ENCODE data around the gene MCM8. TPM values are rescaled to one million over a fixed set of nuclear protein-coding genes. Genes with fewer than 3 reads are reported as not detected.
A peak's percentile ranks its signal among the peaks of the same experiment; 100 is the strongest.

MCM8 gene
- total and polyA plus RNA-seq, 2 donors, result 5.4 to 10.7 TPM

GRCh38 chr20:5928836-5929715 lies 21.4 kb upstream of the MCM8 start:
- H3K4me3 ChIP-seq (ENCODE audit: low read depth, low read length), result no peak overlapping the region
- no peak overlapping the region for H3K27ac ChIP-seq (ENCODE audit: low read depth)
- H3K36me3 ChIP-seq (ENCODE audit: insufficient read depth), result no peaks in the 10 kb centered on the region
- H3K4me1 ChIP-seq (ENCODE audit: insufficient read depth), result no peaks in the 10 kb centered on the region
- DNase-seq (ENCODE audit: extremely low spot score), result no peak
- 71% methylated on average over 8 of the region's 8 CpGs for WGBS

- no peak for DNase-seq (ENCODE audit: extremely low spot score)
- WGBS, result 75% methylated on average over 3 of the region's 3 CpGs
- no peaks in the 10 kb centered on the region for H3K36me3 ChIP-seq (ENCODE audit: insufficient read depth)
Measured at GRCh38 chr20:5931411-5931810, 19.0 kb upstream of the MCM8 start.

GRCh38 chr20:5932796-5933195 lies 17.7 kb upstream of the MCM8 start:
- peaks cover 1% of the 10 kb centered on the region for H3K36me3 ChIP-seq (ENCODE audit: insufficient read depth)
- DNase-seq (ENCODE audit: extremely low spot score), result no peak
- no peak overlapping the region for H3K27ac ChIP-seq (ENCODE audit: low read depth)
- no peak overlapping the region for H3K4me3 ChIP-seq (ENCODE audit: low read depth, low read length)
- no peaks in the 10 kb centered on the region for H3K4me1 ChIP-seq (ENCODE audit: insufficient read depth)
- WGBS, result 76% methylated on average over 3 of the region's 3 CpGs

More at GRCh38 chr20:5931411-5931810, 19.0 kb upstream of the MCM8 start:
- no peak overlapping the region for H3K27ac ChIP-seq (ENCODE audit: low read depth)
- no peaks in the 10 kb centered on the region for H3K4me1 ChIP-seq (ENCODE audit: insufficient read depth)
- H3K4me3 ChIP-seq (ENCODE audit: low read depth, low read length), result no peak overlapping the region

GRCh38 chr20:5933802-5934436 lies 16.5 kb upstream of the MCM8 start:
- 60% methylated on average over 7 of the region's 7 CpGs for WGBS
- peaks cover 1% of the 10 kb centered on the region for H3K36me3 ChIP-seq (ENCODE audit: insufficient read depth)
- no peak for DNase-seq (ENCODE audit: extremely low spot score)
- no peaks in the 10 kb centered on the region for H3K4me1 ChIP-seq (ENCODE audit: insufficient read depth)
- H3K4me3 ChIP-seq (ENCODE audit: low read depth, low read length), result no peak overlapping the region
- no peak overlapping the region for H3K27ac ChIP-seq (ENCODE audit: low read depth)

- Histone ChIP-seq H3K4me1 (ENCODE audit: insufficient read depth) (no peaks in the 10 kb centered on the region), H3K27ac (ENCODE audit: low read depth) (no peak overlapping the region), H3K36me3 (ENCODE audit: insufficient read depth) (peaks cover 1% of the 10 kb centered on the region), H3K4me3 (ENCODE audit: low read depth, low read length) (no peak overlapping the region)
- 62% methylated on average over 1 of the region's 1 CpG for WGBS
- DNase-seq (ENCODE audit: extremely low spot score), result no peak
Measured at GRCh38 chr20:5935384-5935783, 15.1 kb upstream of the MCM8 start.

GRCh38 chr20:5936238-5936637 lies 14.2 kb upstream of the MCM8 start:
- no peak overlapping the region for H3K27ac ChIP-seq (ENCODE audit: low read depth)
- 78% methylated on average over 3 of the region's 3 CpGs for WGBS
- H3K4me3 ChIP-seq (ENCODE audit: low read depth, low read length), result no peak overlapping the region
- H3K4me1 ChIP-seq (ENCODE audit: insufficient read depth), result no peaks in the 10 kb centered on the region
- peaks cover 1% of the 10 kb centered on the region for H3K36me3 ChIP-seq (ENCODE audit: insufficient read depth)
- DNase-seq (ENCODE audit: extremely low spot score), result no peak

- H3K27ac ChIP-seq (ENCODE audit: low read depth), result no peak overlapping the region
- no peak overlapping the region for H3K4me3 ChIP-seq (ENCODE audit: low read depth, low read length)
- peaks cover 13% of the 10 kb centered on the region for H3K36me3 ChIP-seq (ENCODE audit: insufficient read depth)
- 76% methylated on average over 6 of the region's 6 CpGs for WGBS
- H3K4me1 ChIP-seq (ENCODE audit: insufficient read depth), result no peaks in the 10 kb centered on the region
- DNase-seq (ENCODE audit: extremely low spot score), result no peak
Measured at GRCh38 chr20:5938456-5939029, 11.9 kb upstream of the MCM8 start.

- H3K4me3 ChIP-seq (ENCODE audit: low read depth, low read length), result no peak overlapping the region
- H3K4me1 ChIP-seq (ENCODE audit: insufficient read depth), result no peaks in the 10 kb centered on the region
- peaks cover 12% of the 10 kb centered on the region for H3K36me3 ChIP-seq (ENCODE audit: insufficient read depth)
- 76% methylated on average over 3 of the region's 3 CpGs for WGBS
- no peak overlapping the region for H3K27ac ChIP-seq (ENCODE audit: low read depth)
- no peak for DNase-seq (ENCODE audit: extremely low spot score)
Measured at GRCh38 chr20:5945963-5946362, 4.5 kb upstream of the MCM8 start.

- DNase-seq (ENCODE audit: extremely low spot score), result no peak
- 80% methylated on average over 6 of the region's 6 CpGs for WGBS
- H3K4me3 ChIP-seq (ENCODE audit: low read depth, low read length), result no peak overlapping the region
- no peak overlapping the region for H3K27ac ChIP-seq (ENCODE audit: low read depth)
- H3K4me1 ChIP-seq (ENCODE audit: insufficient read depth), result no peaks in the 10 kb centered on the region
- peaks cover 8% of the 10 kb centered on the region for H3K36me3 ChIP-seq (ENCODE audit: insufficient read depth)
Measured at GRCh38 chr20:5947276-5947675, 3.2 kb upstream of the MCM8 start.

GRCh38 chr20:5949943-5950270 lies 545 bp upstream of the MCM8 start:
- WGBS, result 0% methylated on average over 11 of the region's 11 CpGs
- Histone ChIP-seq H3K4me1 (ENCODE audit: insufficient read depth) (no peaks in the 10 kb centered on the region), H3K36me3 (ENCODE audit: insufficient read depth) (no peaks in the 10 kb centered on the region), H3K4me3 (ENCODE audit: low read depth, low read length) (peak overlapping the region; percentile 79), H3K27ac (ENCODE audit: low read depth) (no peak overlapping the region)
- no peak for DNase-seq (ENCODE audit: extremely low spot score)

- no peak for DNase-seq (ENCODE audit: extremely low spot score)
- Histone ChIP-seq H3K4me1 (ENCODE audit: insufficient read depth) (no peaks in the 10 kb centered on the region), H3K27ac (ENCODE audit: low read depth) (no peak overlapping the region), H3K36me3 (ENCODE audit: insufficient read depth) (no peaks in the 10 kb centered on the region), H3K4me3 (ENCODE audit: low read depth, low read length) (no peak overlapping the region)
- 96% methylated on average over 6 of the region's 6 CpGs for WGBS
Measured at GRCh38 chr20:5967469-5967868, 17.0 kb downstream of the MCM8 start.

- Histone ChIP-seq H3K4me3 (ENCODE audit: low read depth, low read length) (no peak overlapping the region), H3K36me3 (ENCODE audit: insufficient read depth) (no peaks in the 10 kb centered on the region), H3K27ac (ENCODE audit: low read depth) (no peak overlapping the region), H3K4me1 (ENCODE audit: insufficient read depth) (no peaks in the 10 kb centered on the region)
- no peak for DNase-seq (ENCODE audit: extremely low spot score)
- 95% methylated on average over 3 of the region's 3 CpGs for WGBS
Measured at GRCh38 chr20:5968462-5968861, 18.0 kb downstream of the MCM8 start.

GRCh38 chr20:5969348-5969935 lies 19.0 kb downstream of the MCM8 start:
- Histone ChIP-seq H3K4me1 (ENCODE audit: insufficient read depth) (no peaks in the 10 kb centered on the region), H3K4me3 (ENCODE audit: low read depth, low read length) (no peak overlapping the region), H3K36me3 (ENCODE audit: insufficient read depth) (no peaks in the 10 kb centered on the region), H3K27ac (ENCODE audit: low read depth) (no peak overlapping the region)
- 79% methylated on average over 9 of the region's 9 CpGs for WGBS
- DNase-seq (ENCODE audit: extremely low spot score), result no peak

GRCh38 chr20:5969940-5970339 lies 19.5 kb downstream of the MCM8 start:
- no peak for DNase-seq (ENCODE audit: extremely low spot score)
- Histone ChIP-seq H3K4me1 (ENCODE audit: insufficient read depth) (no peaks in the 10 kb centered on the region), H3K27ac (ENCODE audit: low read depth) (no peak overlapping the region), H3K4me3 (ENCODE audit: low read depth, low read length) (no peak overlapping the region), H3K36me3 (ENCODE audit: insufficient read depth) (no peaks in the 10 kb centered on the region)

All from urinary bladder (tissue), 4 donors.